Endothelial cell of umbilical vein (primary cell): ENCODE measurements around the gene UBAP2L. TPM values are rescaled to one million over a fixed set of nuclear protein-coding genes. Genes with fewer than 3 reads are reported as not detected.
"Not testable (repeated sequence)": the region's sequence is repeated elsewhere in the genome, so short reads cannot be mapped to it uniquely, and the experiment has no call there.

Experiments
- BruUV-seq: library from RNA; stranded (reverse); fragments of 400-500 nt; replicated peaks from 2 replicates; lab custom pipeline; 2021; lab: Mats Ljungman, UMichigan
- CTCF ChIA-PET: fragments of 300-600, 350-600 bp; sonication (Branson Sonifier 250); formaldehyde crosslinking; loops from one replicate; lab custom pipeline; 2021; ENCODE audit warnings: antibody characterized with exemption, inconsistent platforms; lab: Charles Lee
- POLR2A ChIA-PET: fragments of 300-600, 350-600 bp; sonication (Branson Sonifier 250); formaldehyde crosslinking; loops from one replicate; lab custom pipeline; 2021; ENCODE audit warnings: antibody characterized with exemption, inconsistent platforms; lab: Charles Lee
- DNase-seq: peaks from one replicate; pipeline ENCODE4 v3.0.0-alpha.2; 2011; ENCODE audit warnings: low read depth, low spot score
- FAIRE-seq: peaks from 2 replicates; lab custom pipeline; 2011; peaks lifted over from hg19 to GRCh38; lab: Jason Lieb, UNC
- H2AFZ ChIP-seq: 2 replicates; pipeline ENCODE4 v1.6.0; 2012; ENCODE audit warnings: low read depth, low read length, control low read depth, inconsistent platforms
- H3K27ac ChIP-seq: 2 replicates; pipeline ENCODE4 v1.5.1; 2011; ENCODE audit warnings: low read depth, mild to moderate bottlenecking, control low read depth, low read length, moderate library complexity; ENCODE audit not compliant: insufficient read depth
- H3K27me3 ChIP-seq, 2 experiments: 2 replicates each; pipeline versions ENCODE4 v1.6.0 to v1.6.1; 2011; ENCODE audit warnings: low read length in 2 of 2, mixed read lengths in 1 of 2; ENCODE audit not compliant: control insufficient read depth in 2 of 2, insufficient read depth in 2 of 2
- H3K36me3 ChIP-seq, 2 experiments: 2 replicates in 1 of 2; 3 replicates in 1 of 2; pipeline ENCODE4 v1.5.1; 2011; ENCODE audit warnings: low read length in 2 of 2, mild to moderate bottlenecking in 1 of 2, moderate library complexity in 1 of 2; ENCODE audit not compliant: control insufficient read depth in 2 of 2, insufficient read depth in 2 of 2; ENCODE audit errors: extremely low read depth in 1 of 2
- H3K4me1 ChIP-seq: 3 replicates; pipeline ENCODE4 v1.5.1; 2011; ENCODE audit warnings: mild to moderate bottlenecking, low read length; ENCODE audit not compliant: control insufficient read depth, insufficient read depth; ENCODE audit errors: extremely low read depth
- H3K4me2 ChIP-seq: 2 replicates; pipeline ENCODE4 v1.6.1; 2011; ENCODE audit warnings: low read length, control low read depth, mixed read lengths; ENCODE audit not compliant: insufficient read depth
- H3K4me3 ChIP-seq, 3 experiments: fragments of 200-600 bp in 1 of 3; sonication (generic), shearing (Covaris generic) in 1 of 3; replicated peaks in 1 of 3; 2 replicates each; pipeline ENCODE4 v1.5.1; 2011 to 2016; ENCODE audit warnings: control low read depth in 3 of 3, low read length in 3 of 3, mild to moderate bottlenecking in 2 of 3, inconsistent platforms in 1 of 3, low read depth in 1 of 3, moderate library complexity in 1 of 3; ENCODE audit not compliant: insufficient read depth in 1 of 3
- H3K79me2 ChIP-seq: 2 replicates; pipeline ENCODE4 v1.6.0; 2012; ENCODE audit warnings: low read length, inconsistent platforms; ENCODE audit not compliant: control insufficient read depth, insufficient read depth
- H3K9ac ChIP-seq: replicated peaks from 2 replicates; pipeline ENCODE3; 2011; ENCODE audit warnings: low read length, control low read depth; ENCODE audit not compliant: insufficient read depth; ENCODE audit errors: extremely low read depth
- H3K9me1 ChIP-seq: replicated peaks from 3 replicates; pipeline ENCODE4 v1.6.0; 2011; ENCODE audit warnings: mild to moderate bottlenecking, low read length; ENCODE audit not compliant: control insufficient read depth, insufficient read depth; ENCODE audit errors: extremely low read depth
- H3K9me3 ChIP-seq: replicated peaks from 2 replicates; pipeline ENCODE4 v1.5.1; 2012; ENCODE audit warnings: low read length, inconsistent platforms; ENCODE audit not compliant: control insufficient read depth, insufficient read depth
- H4K20me1 ChIP-seq: replicated peaks from 2 replicates; pipeline ENCODE3; 2011; ENCODE audit warnings: mild to moderate bottlenecking, low read length; ENCODE audit not compliant: control insufficient read depth, insufficient read depth; ENCODE audit errors: extremely low read depth
- CTCF ChIP-seq, 2 donors: IDR thresholded peaks; 1 replicate in 1 of 2; 2 replicates in 1 of 2; pipeline ENCODE4 v1.5.1; 2011; ENCODE audit warnings: low read length in 2 of 2, mild to moderate bottlenecking in 2 of 2, moderate library complexity in 2 of 2, control low read depth in 1 of 2, inconsistent platforms in 1 of 2, low read depth in 1 of 2; ENCODE audit not compliant: insufficient read depth in 1 of 2; ENCODE audit errors: extremely low read depth in 1 of 2
- EZH2 ChIP-seq: IDR thresholded peaks from 2 replicates; pipeline ENCODE4 v1.6.1; 2012; ENCODE audit warnings: borderline replicate concordance, low read depth, mild to moderate bottlenecking, moderate library complexity, low read length, inconsistent platforms; ENCODE audit not compliant: severe bottlenecking
- FOS ChIP-seq: IDR thresholded peaks from 2 replicates; pipeline ENCODE4 v1.6.1; 2011; ENCODE audit warnings: mild to moderate bottlenecking, low read length, moderate library complexity, borderline replicate concordance; ENCODE audit not compliant: insufficient read depth
- GATA2 ChIP-seq: IDR thresholded peaks from 2 replicates; pipeline ENCODE4 v1.7.0; 2011; ENCODE audit warnings: low read depth, mild to moderate bottlenecking, moderate library complexity, mixed read lengths, low read length; ENCODE audit not compliant: insufficient read length, insufficient read depth
- JUN ChIP-seq: IDR thresholded peaks from 2 replicates; pipeline ENCODE4 v1.6.1; 2011; ENCODE audit warnings: borderline replicate concordance, low read depth; ENCODE audit not compliant: insufficient read length, insufficient read depth
- MAX ChIP-seq: IDR thresholded peaks from 2 replicates; pipeline ENCODE4 v1.6.1; 2011; ENCODE audit not compliant: insufficient read depth, insufficient read length
- MYC ChIP-seq: IDR thresholded peaks from one replicate; pipeline ENCODE4 v1.6.1; 2011; ENCODE audit warnings: mild to moderate bottlenecking, low read depth, low read length
- POLR2A ChIP-seq: IDR thresholded peaks from 2 replicates; pipeline ENCODE4 v1.6.1; 2012; ENCODE audit warnings: low read depth, mild to moderate bottlenecking, control low read depth, low read length
- POLR2AphosphoS5 ChIP-seq: IDR thresholded peaks from 2 replicates; pipeline ENCODE4 v1.6.1; 2012; ENCODE audit warnings: low read depth, mild to moderate bottlenecking, control low read depth, low read length, moderate library complexity; ENCODE audit not compliant: insufficient read depth
- dilution Hi-C: fragments of 300-500 bp; cut with MboI; formaldehyde crosslinking; loops from one replicate; pipeline ENCODE4 v1.15.0; 2019; ENCODE audit warnings: low sequenced_read_pairs; ENCODE audit not compliant: extremely low pct_ligation_motif_present
- intact Hi-C: fragments of 100-400 bp; cut with micrococcal nuclease; formaldehyde crosslinking; loops from one replicate; pipeline ENCODE4 v1.10.0; 2022
- polyA plus RNA-seq, 4 experiments: library from polyadenylated mRNA; depleted of rRNA in 3 of 4; stranded (reverse) in 3 of 4; unstranded in 1 of 4; fragments of >200 nt; gene quantifications; 2 replicates each; pipeline versions ENCODE4 v1.2.1 to v1.2.3, GENCODE V29; 2011 to 2012; ENCODE audit warnings: missing spikeins in 1 of 4
- total RNA-seq: library from RNA; stranded (reverse); gene quantifications from 2 replicates; pipeline ENCODE4 v1.2.3, GENCODE V29; 2021

Gene UBAP2L
- total and polyA plus RNA-seq, 2 donors (not counting 3 experiments of a cell fraction or from before 2014, with no cell fraction given) = 229 to 280 TPM

GRCh38 chr1:154312229-154313065, 91.7 kb downstream of the UBAP2L start:
- H4K20me1 ChIP-seq, BruUV-seq, intact Hi-C loops, POLR2A ChIA-PET, H3K9ac ChIP-seq, H3K9me1 ChIP-seq, DNase-seq, H3K27me3 ChIP-seq, dilution Hi-C loops, H2AFZ ChIP-seq, FAIRE-seq, H3K4me3 ChIP-seq, H3K9me3 ChIP-seq, H3K4me1 ChIP-seq, H3K36me3 ChIP-seq, H3K79me2 ChIP-seq, H3K27ac ChIP-seq, H3K4me2 ChIP-seq: not testable (repeated sequence)
- CTCF ChIA-PET = interaction anchor here (0.7 to 1.9 kb wide), 3 partner anchors 8 to 23 kb away, joined by 4 to 6 read pairs (median 4); partner anchors contain the start of gene AQP10

GRCh38 chr1:154313066-154313356, 92.3 kb downstream of the UBAP2L start:
- no TSS peak for BruUV-seq
- Histone ChIP-seq H3K27ac (no peak overlapping the region), H3K4me2 (no peak overlapping the region), H3K27me3 (peaks cover 0 to 4% of the 10 kb centered on the region in 2 experiments), H3K79me2 (no peaks in the 10 kb centered on the region), H3K36me3 (no peaks in the 10 kb centered on the region), H2AFZ (no peak overlapping the region), H3K4me1 (no peaks in the 10 kb centered on the region), H3K9ac (no peak overlapping the region), H3K9me3 (no peaks in the 10 kb centered on the region), H4K20me1 (no peaks in the 10 kb centered on the region), H3K9me1 (no peaks in the 10 kb centered on the region), H3K4me3 (no peak overlapping the region)
- DNase-seq (no peak), FAIRE-seq (no peak)
- intact Hi-C loops (no loop called here), dilution Hi-C loops (no loop called here)
- ChIA-PET POLR2A (no interaction called here), CTCF (interaction anchor here (2.5 kb wide), 1 partner anchor 22 kb away, joined by 8 read pairs; no protein-coding TSS in a partner anchor)
- no peak for TF ChIP-seq FOS
- no peak for TF ChIP-seq POLR2AphosphoS5
- TF ChIP-seq JUN = no peak
- no peak for TF ChIP-seq POLR2A
- TF ChIP-seq GATA2 = no peak
- TF ChIP-seq MAX = no peak
- TF ChIP-seq MYC = no peak
- no peak for TF ChIP-seq CTCF (IDR thresholded peaks at IDR 0.05; ENCODE audit: extremely low read depth in 1 of 2, insufficient read depth in 1 of 2, low read depth in 1 of 2, low read length in 2 of 2)
- TF ChIP-seq EZH2 = no peak
